ENCODE results near the gene PATJ.
"Not testable (repeated sequence)": the region's sequence is repeated elsewhere in the genome, so short reads cannot be mapped to it uniquely, and the experiment has no call there.

Gene PATJ

GRCh38 chr1:62139410-62139809, 397.1 kb downstream of the PATJ start:
- 80% methylated on average over 1 of the region's 1 CpG for WGBS (ENCODE audit: insufficient coverage)
- POLR2A ChIA-PET = no interaction called here

GRCh38 chr1:62140666-62141065, 398.4 kb downstream of the PATJ start:
- POLR2A ChIA-PET = interaction anchor here (0.6 kb wide), 1 partner anchor 1624 kb away, joined by 3 read pairs; no protein-coding TSS in a partner anchor
- Histone ChIP-seq H3K36me3 (ENCODE audit: control insufficient read depth in 4 of 4, insufficient read depth in 4 of 4, low read length in 3 of 4) (no peaks in the 10 kb centered on the region), H3K9me3 (ENCODE audit: control extremely low read depth in 1 of 5, control insufficient read depth in 4 of 5, insufficient read depth in 2 of 5, low read depth in 1 of 5, low read length in 4 of 5) (no peaks in the 10 kb centered on the region), H3K27ac (ENCODE audit: insufficient read depth in 1 of 2, low read depth in 1 of 2, low read length in 2 of 2, poor library complexity in 1 of 2, severe bottlenecking in 2 of 2) (no peak overlapping the region), H3K27me3 (replicated peaks in 2 of 5; ENCODE audit: control insufficient read depth in 4 of 5, insufficient read depth in 5 of 5, low read length in 4 of 5) (no peaks in the 10 kb centered on the region), H3K4me3 (ENCODE audit: control insufficient read depth in 1 of 7, extremely low read depth in 1 of 7, insufficient read depth in 4 of 7, low read depth in 2 of 7, low read length in 6 of 7) (no peak overlapping the region), H3K4me1 (ENCODE audit: control extremely low read depth in 1 of 4, control insufficient read depth in 4 of 4, insufficient read depth in 4 of 4, low read length in 3 of 4) (no peaks in the 10 kb centered on the region)
- WGBS (ENCODE audit: insufficient coverage) = 100% methylated on average over 2 of the region's 4 CpGs
- DNase-seq = no peak
- CTCF ChIA-PET = interaction anchor here (1.4 kb wide), 1 partner anchor 9 kb away, joined by 3 read pairs; no protein-coding TSS in a partner anchor

More at GRCh38 chr1:62139410-62139809, 397.1 kb downstream of the PATJ start:
- H3K27ac ChIP-seq (ENCODE audit: insufficient read depth in 1 of 2, low read depth in 1 of 2, low read length in 2 of 2, poor library complexity in 1 of 2, severe bottlenecking in 2 of 2) = no peak overlapping the region
- H3K4me1 ChIP-seq (ENCODE audit: control extremely low read depth in 1 of 4, control insufficient read depth in 4 of 4, insufficient read depth in 4 of 4, low read length in 3 of 4) = no peaks in the 10 kb centered on the region
- DNase-seq = no peak
- H3K9me3 ChIP-seq (ENCODE audit: control extremely low read depth in 1 of 5, control insufficient read depth in 4 of 5, insufficient read depth in 2 of 5, low read depth in 1 of 5, low read length in 4 of 5) = no peaks in the 10 kb centered on the region
- CTCF ChIA-PET = interaction anchor here (0.6 to 0.7 kb wide), 2 partner anchors 131 to 275 kb away, joined by 3 to 4 read pairs; no protein-coding TSS in a partner anchor
- H3K4me3 ChIP-seq (ENCODE audit: control insufficient read depth in 1 of 7, extremely low read depth in 1 of 7, insufficient read depth in 4 of 7, low read depth in 2 of 7, low read length in 6 of 7) = no peak overlapping the region
- no peaks in the 10 kb centered on the region for H3K36me3 ChIP-seq (ENCODE audit: control insufficient read depth in 4 of 4, insufficient read depth in 4 of 4, low read length in 3 of 4)
- H3K27me3 ChIP-seq (replicated peaks in 2 of 5; ENCODE audit: control insufficient read depth in 4 of 5, insufficient read depth in 5 of 5, low read length in 4 of 5) = no peaks in the 10 kb centered on the region

- CTCF ChIA-PET = interaction anchor here (2.4 kb wide), 1 partner anchor 60 kb away, joined by 8 read pairs; no protein-coding TSS in a partner anchor
Observed at GRCh38 chr1:62142496-62142895, 400.2 kb downstream of the PATJ start.

GRCh38 chr1:62144238-62144831, 402.1 kb downstream of the PATJ start:
- Histone ChIP-seq H3K36me3 (ENCODE audit: control insufficient read depth in 4 of 4, insufficient read depth in 4 of 4, low read length in 3 of 4) (no peaks in the 10 kb centered on the region), H3K27ac (ENCODE audit: insufficient read depth in 1 of 2, low read depth in 1 of 2, low read length in 2 of 2, poor library complexity in 1 of 2, severe bottlenecking in 2 of 2) (no peak overlapping the region), H3K4me3 (ENCODE audit: control insufficient read depth in 1 of 7, extremely low read depth in 1 of 7, insufficient read depth in 4 of 7, low read depth in 2 of 7, low read length in 6 of 7) (no peak overlapping the region), H3K9me3 (ENCODE audit: control extremely low read depth in 1 of 5, control insufficient read depth in 4 of 5, insufficient read depth in 2 of 5, low read depth in 1 of 5, low read length in 4 of 5) (no peaks in the 10 kb centered on the region), H3K27me3 (replicated peaks in 2 of 5; ENCODE audit: control insufficient read depth in 4 of 5, insufficient read depth in 5 of 5, low read length in 4 of 5) (no peaks in the 10 kb centered on the region), H3K4me1 (ENCODE audit: control extremely low read depth in 1 of 4, control insufficient read depth in 4 of 4, insufficient read depth in 4 of 4, low read length in 3 of 4) (no peaks in the 10 kb centered on the region)
- DNase-seq = peak; percentile 34 to 72 (median 59)
- WGBS (ENCODE audit: insufficient coverage) = 0% methylated on average over 1 of the region's 1 CpG
- ChIA-PET POLR2A (no interaction called here), CTCF (interaction anchor here (0.7 to 2.4 kb wide), 14 partner anchors 9 to 193 kb away, joined by 3 to 8 read pairs (median 4); no protein-coding TSS in a partner anchor)

More at GRCh38 chr1:62142496-62142895, 400.2 kb downstream of the PATJ start:
- Histone ChIP-seq H3K27me3 (replicated peaks in 2 of 5; ENCODE audit: control insufficient read depth in 4 of 5, insufficient read depth in 5 of 5, low read length in 4 of 5) (no peaks in the 10 kb centered on the region), H3K9me3 (ENCODE audit: control extremely low read depth in 1 of 5, control insufficient read depth in 4 of 5, insufficient read depth in 2 of 5, low read depth in 1 of 5, low read length in 4 of 5) (no peaks in the 10 kb centered on the region), H3K27ac (ENCODE audit: insufficient read depth in 1 of 2, low read depth in 1 of 2, low read length in 2 of 2, poor library complexity in 1 of 2, severe bottlenecking in 2 of 2) (no peak overlapping the region), H3K36me3 (ENCODE audit: control insufficient read depth in 4 of 4, insufficient read depth in 4 of 4, low read length in 3 of 4) (no peaks in the 10 kb centered on the region), H3K4me3 (ENCODE audit: control insufficient read depth in 1 of 7, extremely low read depth in 1 of 7, insufficient read depth in 4 of 7, low read depth in 2 of 7, low read length in 6 of 7) (no peak overlapping the region), H3K4me1 (ENCODE audit: control extremely low read depth in 1 of 4, control insufficient read depth in 4 of 4, insufficient read depth in 4 of 4, low read length in 3 of 4) (no peaks in the 10 kb centered on the region)
- 67% methylated on average over 4 of the region's 5 CpGs for WGBS (ENCODE audit: insufficient coverage)
- POLR2A ChIA-PET = no interaction called here
- no peak for DNase-seq

- ChIA-PET CTCF (interaction anchor here (1.0 to 2.2 kb wide), 3 partner anchors 15 to 245 kb away, joined by 3 to 8 read pairs (median 3); no protein-coding TSS in a partner anchor), POLR2A (no interaction called here)
- Histone ChIP-seq H3K9me3 (ENCODE audit: control extremely low read depth in 1 of 5, control insufficient read depth in 4 of 5, insufficient read depth in 2 of 5, low read depth in 1 of 5, low read length in 4 of 5) (no peaks in the 10 kb centered on the region), H3K4me3 (ENCODE audit: control insufficient read depth in 1 of 7, extremely low read depth in 1 of 7, insufficient read depth in 4 of 7, low read depth in 2 of 7, low read length in 6 of 7) (no peak overlapping the region), H3K27ac (ENCODE audit: insufficient read depth in 1 of 2, low read depth in 1 of 2, low read length in 2 of 2, poor library complexity in 1 of 2, severe bottlenecking in 2 of 2) (no peak overlapping the region), H3K36me3 (ENCODE audit: control insufficient read depth in 4 of 4, insufficient read depth in 4 of 4, low read length in 3 of 4) (no peaks in the 10 kb centered on the region), H3K27me3 (replicated peaks in 2 of 5; ENCODE audit: control insufficient read depth in 4 of 5, insufficient read depth in 5 of 5, low read length in 4 of 5) (no peaks in the 10 kb centered on the region), H3K4me1 (ENCODE audit: control extremely low read depth in 1 of 4, control insufficient read depth in 4 of 4, insufficient read depth in 4 of 4, low read length in 3 of 4) (no peaks in the 10 kb centered on the region)
- no peak for DNase-seq
- WGBS (ENCODE audit: insufficient coverage) = 100% methylated on average over 4 of the region's 6 CpGs
Observed at GRCh38 chr1:62159940-62160348, 417.7 kb downstream of the PATJ start.

- Histone ChIP-seq H3K4me1 (ENCODE audit: control extremely low read depth in 1 of 4, control insufficient read depth in 4 of 4, insufficient read depth in 4 of 4, low read length in 3 of 4) (no peaks in the 10 kb centered on the region), H3K4me3 (ENCODE audit: control insufficient read depth in 1 of 7, extremely low read depth in 1 of 7, insufficient read depth in 4 of 7, low read depth in 2 of 7, low read length in 6 of 7) (no peak overlapping the region), H3K9me3 (ENCODE audit: control extremely low read depth in 1 of 5, control insufficient read depth in 4 of 5, insufficient read depth in 2 of 5, low read depth in 1 of 5, low read length in 4 of 5) (no peaks in the 10 kb centered on the region), H3K27ac (ENCODE audit: insufficient read depth in 1 of 2, low read depth in 1 of 2, low read length in 2 of 2, poor library complexity in 1 of 2, severe bottlenecking in 2 of 2) (no peak overlapping the region), H3K27me3 (replicated peaks in 2 of 5; ENCODE audit: control insufficient read depth in 4 of 5, insufficient read depth in 5 of 5, low read length in 4 of 5) (no peaks in the 10 kb centered on the region), H3K36me3 (ENCODE audit: control insufficient read depth in 4 of 4, insufficient read depth in 4 of 4, low read length in 3 of 4) (no peaks in the 10 kb centered on the region)
- ChIA-PET POLR2A (no interaction called here), CTCF (no interaction called here)
- 100% methylated on average over 1 of the region's 1 CpG for WGBS (ENCODE audit: insufficient coverage)
- DNase-seq = no peak
Observed at GRCh38 chr1:62161711-62162110, 419.4 kb downstream of the PATJ start.

GRCh38 chr1:62170380-62170779, 428.1 kb downstream of the PATJ start:
- CTCF ChIA-PET = interaction anchor here (0.9 kb wide), 1 partner anchor 235 kb away, joined by 3 read pairs; no protein-coding TSS in a partner anchor
- H3K9me3 ChIP-seq (ENCODE audit: control extremely low read depth in 1 of 5, control insufficient read depth in 4 of 5, insufficient read depth in 2 of 5, low read depth in 1 of 5, low read length in 4 of 5); H3K27me3 ChIP-seq (replicated peaks in 2 of 5; ENCODE audit: control insufficient read depth in 4 of 5, insufficient read depth in 5 of 5, low read length in 4 of 5); H3K4me3 ChIP-seq (ENCODE audit: control insufficient read depth in 1 of 7, extremely low read depth in 1 of 7, insufficient read depth in 4 of 7, low read depth in 2 of 7, low read length in 6 of 7); H3K27ac ChIP-seq (ENCODE audit: insufficient read depth in 1 of 2, low read depth in 1 of 2, low read length in 2 of 2, poor library complexity in 1 of 2, severe bottlenecking in 2 of 2); H3K36me3 ChIP-seq (ENCODE audit: control insufficient read depth in 4 of 4, insufficient read depth in 4 of 4, low read length in 3 of 4); DNase-seq; H3K4me1 ChIP-seq (ENCODE audit: control extremely low read depth in 1 of 4, control insufficient read depth in 4 of 4, insufficient read depth in 4 of 4, low read length in 3 of 4); POLR2A ChIA-PET: not testable (repeated sequence)
- WGBS (ENCODE audit: insufficient coverage) = over 99% methylated on average over 9 of the region's 10 CpGs

Data from common myeloid progenitor, CD34-positive (primary cell).